ENCODE data around the gene MITF. TPM values are rescaled to one million over a fixed set of nuclear protein-coding genes. Genes with fewer than 3 reads are reported as not detected.

MITF gene
- polyA plus RNA-seq, 1 experiment: 30.9 TPM

GRCh38 chr3:69784954-69785514 lies 45.8 kb downstream of the MITF start:
- POLR2A ChIA-PET: no interaction called here
- H3K36me3 ChIP-seq (ENCODE audit: control insufficient read depth, insufficient read depth, low read length): no peaks in the 10 kb centered on the region; the same call in 1 of the 2 replicates

GRCh38 chr3:69785769-69786320 lies 46.6 kb downstream of the MITF start:
- no peak for TF ChIP-seq CTCF (IDR thresholded peaks at IDR 0.05; ENCODE audit: insufficient read depth, low read depth, low read length)

More at GRCh38 chr3:69784954-69785514, 45.8 kb downstream of the MITF start:
- no peak for TF ChIP-seq CTCF (IDR thresholded peaks at IDR 0.05; ENCODE audit: insufficient read depth, low read depth, low read length)
- Histone ChIP-seq H3K27me3 (ENCODE audit: control insufficient read depth, insufficient read depth, low read length) (no peaks in the 10 kb centered on the region), H3K4me3 (ENCODE audit: low read depth, low read length) (no peak overlapping the region)
- CTCF ChIA-PET: interaction anchor here (0.9 to 1.0 kb wide), 2 partner anchors 9 to 15 kb away, joined by 3 to 4 read pairs; no protein-coding TSS in a partner anchor
- no peak for DNase-seq (ENCODE audit: low read depth)

GRCh38 chr3:69786854-69787253 lies 47.6 kb downstream of the MITF start:
- CTCF ChIA-PET: no interaction called here
- DNase-seq (ENCODE audit: low read depth): no peak
- no peak for TF ChIP-seq CTCF (IDR thresholded peaks at IDR 0.05; ENCODE audit: insufficient read depth, low read depth, low read length)
- no peaks in the 10 kb centered on the region for H3K27me3 ChIP-seq (ENCODE audit: control insufficient read depth, insufficient read depth, low read length)
- H3K36me3 ChIP-seq (ENCODE audit: control insufficient read depth, insufficient read depth, low read length): no peaks in the 10 kb centered on the region; the same call in 1 of the 2 replicates
- POLR2A ChIA-PET: no interaction called here
- no peak overlapping the region for H3K4me3 ChIP-seq (ENCODE audit: low read depth, low read length)

More at GRCh38 chr3:69785769-69786320, 46.6 kb downstream of the MITF start:
- ChIA-PET POLR2A (no interaction called here), CTCF (interaction anchor here (0.9 kb wide), 1 partner anchor 10 kb away, joined by 4 read pairs; no protein-coding TSS in a partner anchor)
- DNase-seq (ENCODE audit: low read depth): no peak
- Histone ChIP-seq H3K36me3 (ENCODE audit: control insufficient read depth, insufficient read depth, low read length) (no peaks in the 10 kb centered on the region; the same call in 1 of the 2 replicates), H3K4me3 (ENCODE audit: low read depth, low read length) (no peak overlapping the region), H3K27me3 (ENCODE audit: control insufficient read depth, insufficient read depth, low read length) (no peaks in the 10 kb centered on the region)

- H3K27me3 ChIP-seq (ENCODE audit: control insufficient read depth, insufficient read depth, low read length): no peaks in the 10 kb centered on the region
- no peaks in the 10 kb centered on the region; the same call in 1 of the 2 replicates for H3K36me3 ChIP-seq (ENCODE audit: control insufficient read depth, insufficient read depth, low read length)
- H3K4me3 ChIP-seq (ENCODE audit: low read depth, low read length): no peak overlapping the region
- CTCF ChIA-PET: no interaction called here
- TF ChIP-seq CTCF (IDR thresholded peaks at IDR 0.05; ENCODE audit: insufficient read depth, low read depth, low read length): no peak
- POLR2A ChIA-PET: no interaction called here
- DNase-seq (ENCODE audit: low read depth): no peak
Observed at GRCh38 chr3:69787436-69788168, 48.3 kb downstream of the MITF start.

GRCh38 chr3:69791106-69791505 lies 51.8 kb downstream of the MITF start:
- POLR2A ChIA-PET: no interaction called here
- H3K36me3 ChIP-seq (ENCODE audit: control insufficient read depth, insufficient read depth, low read length): no peaks in the 10 kb centered on the region; the same call in 1 of the 2 replicates
- CTCF ChIA-PET: interaction anchor here (1.0 to 7.3 kb wide), 14 partner anchors 9 to 157 kb away, joined by 3 to 79 read pairs (median 4); partner anchors contain the start of gene MITF
- no peaks in the 10 kb centered on the region for H3K27me3 ChIP-seq (ENCODE audit: control insufficient read depth, insufficient read depth, low read length)
- no peak for TF ChIP-seq CTCF (IDR thresholded peaks at IDR 0.05; ENCODE audit: insufficient read depth, low read depth, low read length)
- no peak for DNase-seq (ENCODE audit: low read depth)
- no peak overlapping the region for H3K4me3 ChIP-seq (ENCODE audit: low read depth, low read length)
